Vagina (tissue), 2 donors: ENCODE measurements around the gene CBX7.

Experiments used
- CTCF ChIP-seq, 3 experiments: fragments of 450-650 bp in 2 of 3; fragments of 200-600 bp in 1 of 3; sonication (generic) in 1 of 3; IDR thresholded peaks; one replicate each; pipeline ENCODE4 v1.5.1; 2017 to 2019; ENCODE audit warnings: antibody characterized with exemption in 3 of 3, mild to moderate bottlenecking in 2 of 3, moderate library complexity in 2 of 3
- POLR2A ChIP-seq, 2 donors: fragments of 450-650 bp; IDR thresholded peaks; one replicate each; pipeline ENCODE4 v1.6.1; 2017; ENCODE audit warnings: antibody characterized with exemption in 2 of 2, mild to moderate bottlenecking in 2 of 2, moderate library complexity in 2 of 2

DNA sequence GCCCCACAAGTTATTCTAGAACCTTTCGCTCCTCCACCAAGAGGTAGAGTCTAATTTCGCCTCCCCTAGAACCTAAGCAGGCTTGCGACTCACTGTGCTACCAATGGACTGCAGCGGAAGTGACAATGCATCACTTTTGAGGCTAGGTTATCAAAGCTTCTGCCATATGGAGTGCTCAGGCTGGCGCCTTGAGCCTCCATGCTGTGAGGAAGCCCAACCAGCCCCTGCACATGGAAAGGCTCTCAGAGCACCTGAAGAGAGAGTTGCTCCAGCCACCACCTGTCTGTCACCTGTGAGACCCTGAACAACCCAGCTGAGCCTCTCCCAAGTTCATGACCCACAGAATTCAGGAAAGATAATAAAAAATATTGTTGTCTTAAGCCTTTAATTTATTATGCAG is 29.3 kb upstream of the CBX7 start:
- TF ChIP-seq CTCF (IDR thresholded peaks at IDR 0.05) (no peak), POLR2A (IDR thresholded peaks at IDR 0.05) (no peak)
